Activated T-cell treated with anti-CD3 and anti-CD28 coated beads, Interleukin-2, amount 50 U/mL, for 72 hours (primary cell): ENCODE results near the gene GJD3. TPM values are rescaled to one million over a fixed set of nuclear protein-coding genes. Genes with fewer than 3 reads are reported as not detected.
A peak's percentile ranks its signal among the peaks of the same experiment; 100 is the strongest.

Experiments
- ATAC-seq, 2 donors: fragments of 150-1000 bp; cut with Tn5 transposase; replicated peaks in 1 of 2; 2 replicates each; pipeline ENCODE4 v1.10.0; 2021; ENCODE audit warnings: moderate library complexity in 2 of 2, mild to moderate bottlenecking in 1 of 2
- DNase-seq, 2 donors: peaks; one replicate each; pipeline ENCODE4 v3.0.0; 2021 to 2022; ENCODE audit warnings: mixed read lengths in 1 of 2
- H3K27ac Mint-ChIP-seq: one replicate; pipeline ENCODE4 v1.8.0; 2022; ENCODE audit warnings: mild to moderate bottlenecking, moderate library complexity, mixed read lengths
- H3K27me3 Mint-ChIP-seq: one replicate; pipeline ENCODE4 v1.8.0; 2022; ENCODE audit warnings: low read depth, mixed read lengths
- H3K36me3 Mint-ChIP-seq, 2 donors: one replicate each; pipeline ENCODE4 v1.8.0; 2022; ENCODE audit warnings: mixed read lengths in 2 of 2, mild to moderate bottlenecking in 1 of 2; ENCODE audit not compliant: insufficient read depth in 2 of 2
- H3K4me1 Mint-ChIP-seq: one replicate; pipeline ENCODE4 v1.8.0; 2022; ENCODE audit warnings: low read depth, mixed read lengths
- H3K4me3 Mint-ChIP-seq, 2 donors: one replicate each; pipeline ENCODE4 v1.8.0; 2022; ENCODE audit warnings: mild to moderate bottlenecking in 2 of 2, mixed read lengths in 2 of 2, moderate library complexity in 2 of 2
- H3K9me3 Mint-ChIP-seq, 2 donors: one replicate each; pipeline ENCODE4 v1.8.0; 2022; ENCODE audit warnings: mixed read lengths in 2 of 2
- total RNA-seq, 2 donors: library from RNA; stranded (reverse); gene quantifications; one replicate each; pipeline ENCODE4 v1.2.3, GENCODE V29; 2022

The GJD3 gene
- total RNA-seq, 2 donors from 2014 or later = not detected

DNA sequence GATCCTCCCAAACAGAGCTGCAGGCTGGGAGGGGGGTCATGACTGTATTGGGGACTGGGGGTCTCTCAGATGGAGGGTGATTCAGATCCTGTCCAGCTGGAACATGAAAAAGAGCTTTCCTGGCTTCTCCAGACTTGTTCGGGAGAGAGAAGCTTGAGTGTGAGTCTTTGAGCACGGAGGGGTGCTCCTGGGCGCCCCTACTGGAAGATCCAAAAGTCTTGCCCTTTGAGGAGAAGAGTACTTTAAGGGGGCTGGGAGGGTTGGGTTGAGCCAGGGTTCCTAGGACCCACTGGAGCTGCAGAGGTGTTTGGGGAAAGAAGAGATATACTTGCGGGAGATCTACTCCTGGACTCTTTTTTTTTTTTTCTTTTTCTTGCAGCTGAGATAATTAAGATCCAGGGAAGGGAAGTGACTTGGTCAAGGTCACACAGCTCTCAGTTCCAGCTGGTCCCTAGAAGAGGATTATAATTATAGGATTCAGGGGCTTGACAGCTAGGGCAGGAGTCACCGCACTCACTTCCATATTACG, 47.1 kb downstream of the GJD3 start:
- peak overlapping the region; percentile 88 for H3K27ac Mint-ChIP-seq
- no peaks in the 10 kb centered on the region for H3K27me3 Mint-ChIP-seq
- no peak for ATAC-seq
- peak in 1 of 2 donors; percentile 59 for DNase-seq
- H3K9me3 Mint-ChIP-seq = no peaks in the 10 kb centered on the region
- peak overlapping the region; percentile 91 to 97 for H3K4me3 Mint-ChIP-seq
- peaks cover 89% of the 10 kb centered on the region for H3K4me1 Mint-ChIP-seq
- peaks cover 0 to 2% of the 10 kb centered on the region in 2 donors for H3K36me3 Mint-ChIP-seq

DNA sequence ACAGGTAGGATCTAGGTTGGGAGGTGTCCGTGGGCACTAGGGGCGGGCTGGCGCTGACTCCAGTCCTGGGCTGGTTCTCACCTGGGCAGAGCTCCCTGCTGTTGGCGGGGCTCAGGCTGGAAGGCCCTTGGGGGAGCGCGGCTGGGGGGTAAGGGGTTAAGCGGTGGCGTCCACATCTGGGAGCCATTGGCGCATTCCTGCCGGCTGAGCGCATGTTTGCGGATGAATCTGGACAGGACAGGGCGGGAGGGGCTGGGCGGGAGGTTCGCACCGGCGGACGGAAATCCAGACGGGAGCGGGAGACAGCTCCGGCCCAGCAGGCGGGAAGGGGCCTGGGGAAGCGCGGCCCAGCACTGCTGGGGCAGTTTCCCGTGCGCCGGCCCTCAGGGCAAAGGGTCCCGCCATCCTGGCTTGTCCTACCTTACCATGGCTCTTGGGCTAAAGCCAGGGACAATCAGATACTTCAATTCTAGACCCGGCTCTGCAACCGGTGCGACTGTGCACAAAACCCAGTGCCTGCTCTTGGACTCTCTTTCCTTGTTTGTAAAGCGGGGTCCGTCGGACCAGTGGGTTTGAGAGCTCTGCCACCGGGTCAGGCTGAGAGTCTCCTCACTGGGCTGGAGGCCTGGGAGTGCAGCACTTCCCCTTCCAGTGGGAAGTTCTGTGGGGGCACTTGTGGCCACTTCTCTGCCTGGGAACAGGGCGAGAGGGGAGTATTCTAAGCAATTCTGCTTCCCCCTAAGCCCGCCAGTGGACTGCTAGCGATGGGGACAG, 47.8 kb downstream of the GJD3 start:
- no peak for ATAC-seq
- Mint-ChIP-seq H3K9me3 (no peaks in the 10 kb centered on the region), H3K4me1 (peaks cover 83% of the 10 kb centered on the region), H3K36me3 (no peaks in the 10 kb centered on the region), H3K27ac (no peak overlapping the region), H3K27me3 (no peaks in the 10 kb centered on the region), H3K4me3 (no peak overlapping the region)
- no peak for DNase-seq

DNA sequence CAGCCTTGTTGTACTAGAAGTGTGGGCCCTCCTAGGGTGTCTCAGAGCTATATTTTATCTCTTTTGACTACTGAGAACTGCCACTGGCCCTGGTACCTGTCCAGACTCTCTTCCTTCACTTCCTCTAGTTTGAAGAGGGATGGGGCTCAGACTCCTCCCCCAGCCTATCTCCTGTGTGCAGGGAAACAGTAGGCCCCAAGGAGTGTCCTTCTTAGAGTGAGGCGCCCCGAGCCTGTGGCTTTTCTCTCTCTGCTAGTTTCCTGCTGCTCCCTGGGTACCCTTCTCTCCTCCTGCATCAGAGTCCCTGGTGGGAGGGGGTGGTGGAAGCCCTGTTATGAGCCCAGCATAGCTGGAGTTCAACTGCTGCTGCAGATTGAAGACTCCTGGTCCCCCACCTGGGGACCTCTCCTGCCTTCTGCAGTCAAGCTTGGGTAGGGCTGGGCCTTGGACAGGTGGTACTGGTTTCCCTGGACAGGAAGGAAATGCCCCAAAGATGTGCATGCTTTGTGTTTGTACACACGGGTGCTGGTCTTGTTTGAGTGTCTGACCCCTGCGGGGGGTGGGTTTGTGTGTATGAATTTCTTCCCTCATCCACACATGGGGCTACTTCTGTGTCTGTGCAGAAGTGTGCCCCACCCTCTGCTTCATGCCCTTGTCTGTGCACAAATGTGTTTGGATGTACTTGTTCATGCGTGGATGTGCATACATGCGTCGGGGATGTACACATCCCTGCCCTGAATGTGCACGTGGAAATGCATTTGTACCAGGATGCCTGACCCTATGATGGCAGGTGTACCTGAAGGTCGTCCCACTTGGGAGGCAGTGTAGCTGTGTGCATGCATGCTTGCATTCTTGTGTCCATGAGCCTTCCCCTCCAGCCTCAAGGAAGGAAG, 48.6 kb downstream of the GJD3 start:
- Mint-ChIP-seq H3K4me1 (peaks cover 74% of the 10 kb centered on the region), H3K27me3 (no peaks in the 10 kb centered on the region), H3K36me3 (no peaks in the 10 kb centered on the region), H3K9me3 (no peaks in the 10 kb centered on the region), H3K27ac (no peak overlapping the region), H3K4me3 (peak overlapping the region; percentile 6 to 27)
- no peak for DNase-seq
- ATAC-seq = no peak

DNA sequence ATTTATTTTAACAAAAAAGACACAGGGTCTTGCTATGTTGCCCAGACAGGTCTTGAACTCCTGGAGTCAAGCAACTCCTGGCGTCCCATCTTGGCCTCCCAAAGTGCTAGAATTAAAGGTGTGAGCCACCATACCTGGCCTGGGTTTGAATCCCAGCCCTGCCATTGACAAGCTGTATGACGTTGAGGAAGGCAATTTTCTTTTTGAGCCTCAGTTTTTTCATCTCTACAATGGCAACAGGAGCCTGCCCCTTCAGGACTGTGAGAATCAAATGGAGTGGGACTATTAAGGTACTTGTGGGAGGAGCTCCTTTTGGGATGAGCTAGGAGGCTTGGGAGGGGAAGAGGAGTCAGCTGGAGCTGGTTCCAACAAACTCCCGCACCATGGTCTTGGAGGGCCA, 49.3 kb downstream of the GJD3 start:
- Mint-ChIP-seq H3K9me3 (no peaks in the 10 kb centered on the region), H3K27ac (no peak overlapping the region), H3K4me1 (peaks cover 67% of the 10 kb centered on the region), H3K4me3 (no peak overlapping the region), H3K27me3 (no peaks in the 10 kb centered on the region), H3K36me3 (no peaks in the 10 kb centered on the region)
- DNase-seq = no peak
- no peak for ATAC-seq

DNA sequence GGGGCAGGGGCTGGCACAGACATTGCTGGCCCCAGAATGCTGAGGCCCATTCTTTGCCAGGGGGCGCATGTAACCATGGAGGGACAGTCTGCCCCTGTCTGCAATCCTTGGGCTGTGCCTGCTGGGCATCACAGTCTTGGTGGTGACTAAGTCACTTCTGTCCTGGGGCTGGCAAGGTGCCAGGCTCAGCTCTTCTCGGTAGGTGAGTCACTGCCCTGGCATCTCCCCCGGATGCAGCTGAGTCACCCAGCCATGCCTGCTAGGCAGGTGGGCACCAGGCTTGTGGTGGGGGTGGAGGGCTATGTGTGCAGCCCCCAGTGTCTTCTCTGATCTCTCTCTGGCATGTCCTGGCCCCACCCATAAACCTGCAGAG, 50.0 kb downstream of the GJD3 start:
- H3K27ac Mint-ChIP-seq = peak overlapping the region; percentile 66
- no peaks in the 10 kb centered on the region for H3K9me3 Mint-ChIP-seq
- H3K36me3 Mint-ChIP-seq = no peaks in the 10 kb centered on the region
- peaks cover 61% of the 10 kb centered on the region for H3K4me1 Mint-ChIP-seq
- H3K27me3 Mint-ChIP-seq = no peaks in the 10 kb centered on the region
- ATAC-seq = peak; percentile 70 to 71
- peak; percentile 92 to 96 for DNase-seq
- peak overlapping the region; percentile 61 to 72 for H3K4me3 Mint-ChIP-seq

DNA sequence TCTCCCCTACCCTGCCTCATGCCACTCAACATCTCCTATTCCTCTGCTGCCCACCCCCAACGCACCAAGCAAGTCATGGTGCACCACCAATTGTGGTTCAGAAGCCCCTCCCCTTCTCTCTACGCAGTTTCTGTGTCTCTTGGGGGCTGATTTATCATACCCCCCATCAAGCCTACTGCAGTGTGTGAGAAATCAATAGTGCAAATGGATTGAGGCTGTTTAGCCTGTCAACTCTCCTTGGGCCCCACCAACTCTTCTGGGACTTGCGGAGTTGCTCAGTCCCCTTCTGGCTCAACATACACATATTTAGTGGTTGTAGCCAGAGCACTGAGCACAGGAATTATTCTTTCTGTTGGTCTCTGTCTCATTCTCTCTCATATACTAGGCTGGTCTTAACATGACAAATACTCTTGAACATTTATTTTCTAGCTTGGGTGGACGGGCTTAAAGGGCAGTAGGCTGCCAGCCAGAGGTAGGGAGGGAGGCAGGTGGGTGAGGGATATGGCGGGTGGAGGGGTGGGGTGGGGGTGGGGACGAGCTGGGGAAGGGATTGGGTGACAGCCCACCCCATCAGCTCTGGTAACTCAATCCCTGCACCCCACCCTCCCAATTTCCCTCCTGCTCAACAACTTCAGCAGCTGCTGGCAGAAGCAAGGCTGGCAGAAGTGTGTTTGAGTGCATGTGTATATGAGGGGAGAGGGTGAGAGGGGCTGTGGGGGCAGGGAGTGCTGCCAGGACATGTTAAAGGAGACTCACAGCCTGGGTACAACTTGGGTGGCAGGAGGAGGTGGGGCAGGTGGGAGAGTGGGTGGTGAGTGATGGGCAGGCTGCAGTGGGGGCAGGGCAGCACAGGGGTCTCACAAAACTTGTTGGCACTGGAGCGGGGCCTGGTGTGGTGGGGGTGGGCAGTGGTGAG, 50.6 kb downstream of the GJD3 start:
- DNase-seq (no peak), ATAC-seq (no peak)
- Mint-ChIP-seq H3K36me3 (no peaks in the 10 kb centered on the region), H3K4me3 (peak overlapping the region; percentile 61 to 72), H3K9me3 (no peaks in the 10 kb centered on the region), H3K27me3 (no peaks in the 10 kb centered on the region), H3K27ac (peak overlapping the region; percentile 66), H3K4me1 (peaks cover 54% of the 10 kb centered on the region)

Other genes starting within 250 kb of the GJD3 start
- gene MSL1, start 242.8 kb downstream of the GJD3 start, total RNA-seq = 100 to 1,000 TPM; 115 to 121 TPM
- 100 to 1,000 TPM; 106 to 144 TPM for gene CASC3, start 224.2 kb downstream of the GJD3 start, total RNA-seq
- 1 to 10 TPM; 3.0 to 6.6 TPM for gene RAPGEFL1, start 187.3 kb downstream of the GJD3 start, total RNA-seq
- 10 to 100 TPM; 31.5 to 35.5 TPM for gene WIPF2, start 145.4 kb downstream of the GJD3 start, total RNA-seq
- gene CDC6, start 76.9 kb downstream of the GJD3 start, total RNA-seq = 10 to 100 TPM; 86.2 to 92.6 TPM
- gene RARA, start 55.6 kb downstream of the GJD3 start, total RNA-seq = 10 to 100 TPM; 33.4 to 45.2 TPM
- 100 to 1,000 TPM; 324 to 425 TPM for gene TOP2A, start 53.2 kb upstream of the GJD3 start, total RNA-seq
- gene IGFBP4, start 78.7 kb upstream of the GJD3 start, total RNA-seq = 10 to 100 TPM; 47.1 to 58.4 TPM
- 10 to 100 TPM in 1 of 2 donors, 1 to 10 TPM in 1; 9.9 to 10.6 TPM for gene TNS4, start 136.9 kb upstream of the GJD3 start, total RNA-seq
- gene CCR7, start 200.7 kb upstream of the GJD3 start, total RNA-seq = 100 to 1,000 TPM; 311 to 371 TPM